Measurements from ENCODE around the gene CES2.
"Not testable (repeated sequence)": the region's sequence is repeated elsewhere in the genome, so short reads cannot be mapped to it uniquely, and the experiment has no call there.

The CES2 gene

GRCh38 chr16:66973716-66974115, 38.4 kb downstream of the CES2 start:
- Histone ChIP-seq H3K79me2 (ENCODE audit: low read length) (no peaks in the 10 kb centered on the region), H3K4me3 (ENCODE audit: low read length) (no peak overlapping the region), H3K27ac (ENCODE audit: low read length) (no peak overlapping the region), H3K9ac (ENCODE audit: low read length) (no peak overlapping the region), H3K36me3 (replicated peaks; ENCODE audit: low read depth, low read length) (no peaks in the 10 kb centered on the region), H3K4me1 (ENCODE audit: low read length) (no peaks in the 10 kb centered on the region), H3K9me3 (ENCODE audit: insufficient read depth, low read length) (no peaks in the 10 kb centered on the region), H3K27me3 (ENCODE audit: low read depth, low read length) (no peaks in the 10 kb centered on the region), H3K4me2 (ENCODE audit: low read length) (no peak overlapping the region), H4K20me1 (ENCODE audit: insufficient read depth, low read length) (no peaks in the 10 kb centered on the region), H2AFZ (ENCODE audit: low read depth, low read length) (no peak overlapping the region)
- TF ChIP-seq EZH2phosphoT487 (IDR thresholded peaks at IDR 0.05; ENCODE audit: low read depth) (no peak), CTCF (IDR thresholded peaks at IDR 0.05; ENCODE audit: low read depth, low read length) (no peak)

- H3K9ac ChIP-seq (ENCODE audit: low read length); H3K4me2 ChIP-seq (ENCODE audit: low read length); H3K79me2 ChIP-seq (ENCODE audit: low read length); H4K20me1 ChIP-seq (ENCODE audit: insufficient read depth, low read length); H3K9me3 ChIP-seq (ENCODE audit: insufficient read depth, low read length); H2AFZ ChIP-seq (ENCODE audit: low read depth, low read length); H3K27ac ChIP-seq (ENCODE audit: low read length); H3K4me1 ChIP-seq (ENCODE audit: low read length); H3K27me3 ChIP-seq (ENCODE audit: low read depth, low read length); H3K4me3 ChIP-seq (ENCODE audit: low read length); H3K36me3 ChIP-seq (replicated peaks; ENCODE audit: low read depth, low read length): not testable (repeated sequence)
Measured at GRCh38 chr16:66974156-66974931, 39.0 kb downstream of the CES2 start.

- H3K4me3 ChIP-seq (ENCODE audit: low read length); H4K20me1 ChIP-seq (ENCODE audit: insufficient read depth, low read length); H3K79me2 ChIP-seq (ENCODE audit: low read length); H3K36me3 ChIP-seq (replicated peaks; ENCODE audit: low read depth, low read length); H3K9me3 ChIP-seq (ENCODE audit: insufficient read depth, low read length); H3K27ac ChIP-seq (ENCODE audit: low read length); H3K27me3 ChIP-seq (ENCODE audit: low read depth, low read length); H3K4me1 ChIP-seq (ENCODE audit: low read length); H3K9ac ChIP-seq (ENCODE audit: low read length); H3K4me2 ChIP-seq (ENCODE audit: low read length); H2AFZ ChIP-seq (ENCODE audit: low read depth, low read length): not testable (repeated sequence)
Measured at GRCh38 chr16:66974932-66975246, 39.6 kb downstream of the CES2 start.

- H3K79me2 ChIP-seq (ENCODE audit: low read length) = no peaks in the 10 kb centered on the region
- no peaks in the 10 kb centered on the region for H4K20me1 ChIP-seq (ENCODE audit: insufficient read depth, low read length)
- no peaks in the 10 kb centered on the region for H3K4me1 ChIP-seq (ENCODE audit: low read length)
- H3K27me3 ChIP-seq (ENCODE audit: low read depth, low read length) = no peaks in the 10 kb centered on the region
- H3K27ac ChIP-seq (ENCODE audit: low read length) = no peak overlapping the region
- no peaks in the 10 kb centered on the region for H3K36me3 ChIP-seq (replicated peaks; ENCODE audit: low read depth, low read length)
- TF ChIP-seq EZH2phosphoT487 (IDR thresholded peaks at IDR 0.05; ENCODE audit: low read depth) (no peak), CTCF (IDR thresholded peaks at IDR 0.05; ENCODE audit: low read depth, low read length) (no peak)
- H3K9ac ChIP-seq (ENCODE audit: low read length) = no peak overlapping the region
- H3K4me3 ChIP-seq (ENCODE audit: low read length) = no peak overlapping the region
- H3K4me2 ChIP-seq (ENCODE audit: low read length) = no peak overlapping the region
- H3K9me3 ChIP-seq (ENCODE audit: insufficient read depth, low read length) = no peaks in the 10 kb centered on the region
- H2AFZ ChIP-seq (ENCODE audit: low read depth, low read length) = no peak overlapping the region
Measured at GRCh38 chr16:66975302-66975893, 40.1 kb downstream of the CES2 start.

GRCh38 chr16:66976746-66977145, 41.4 kb downstream of the CES2 start:
- TF ChIP-seq EZH2phosphoT487 (IDR thresholded peaks at IDR 0.05; ENCODE audit: low read depth) (no peak), CTCF (IDR thresholded peaks at IDR 0.05; ENCODE audit: low read depth, low read length) (no peak)
- Histone ChIP-seq H3K4me1 (ENCODE audit: low read length) (no peaks in the 10 kb centered on the region), H3K27me3 (ENCODE audit: low read depth, low read length) (no peaks in the 10 kb centered on the region), H3K4me2 (ENCODE audit: low read length) (no peak overlapping the region), H2AFZ (ENCODE audit: low read depth, low read length) (no peak overlapping the region), H4K20me1 (ENCODE audit: insufficient read depth, low read length) (no peaks in the 10 kb centered on the region), H3K9me3 (ENCODE audit: insufficient read depth, low read length) (no peaks in the 10 kb centered on the region), H3K79me2 (ENCODE audit: low read length) (no peaks in the 10 kb centered on the region), H3K9ac (ENCODE audit: low read length) (no peak overlapping the region), H3K27ac (ENCODE audit: low read length) (no peak overlapping the region), H3K36me3 (replicated peaks; ENCODE audit: low read depth, low read length) (no peaks in the 10 kb centered on the region), H3K4me3 (ENCODE audit: low read length) (no peak overlapping the region)
